Rectal smooth muscle tissue (tissue), 1 donor: ENCODE data around the gene CHRDL2.
"Not testable (repeated sequence)": the region's sequence is repeated elsewhere in the genome, so short reads cannot be mapped to it uniquely, and the experiment has no call there.

Experiments
- H3K27ac ChIP-seq: one replicate; pipeline ENCODE4 v1.7.0; 2013; ENCODE audit warnings: low read depth, low read length, inconsistent platforms
- H3K27me3 ChIP-seq: one replicate; pipeline ENCODE4 v1.7.0; 2013; ENCODE audit warnings: low read length; ENCODE audit not compliant: control insufficient read depth, insufficient read depth
- H3K36me3 ChIP-seq: one replicate; pipeline ENCODE4 v1.7.0; 2013; ENCODE audit warnings: low read length; ENCODE audit not compliant: control insufficient read depth, insufficient read depth
- H3K4me1 ChIP-seq: one replicate; pipeline ENCODE4 v1.7.0; 2013; ENCODE audit warnings: low read length; ENCODE audit not compliant: control insufficient read depth, insufficient read depth
- H3K4me3 ChIP-seq: one replicate; pipeline ENCODE4 v1.7.0; 2013; ENCODE audit warnings: low read length
- H3K9ac ChIP-seq: one replicate; pipeline ENCODE4 v1.7.0; 2013; ENCODE audit warnings: low read length

CHRDL2 gene

GRCh38 chr11:74766905-74767304 lies 35.7 kb upstream of the CHRDL2 start:
- Histone ChIP-seq H3K4me1 (no peaks in the 10 kb centered on the region), H3K36me3 (no peaks in the 10 kb centered on the region), H3K27ac (no peak overlapping the region), H3K4me3 (no peak overlapping the region), H3K9ac (no peak overlapping the region), H3K27me3 (no peaks in the 10 kb centered on the region)

- H3K36me3 ChIP-seq: no peaks in the 10 kb centered on the region
- no peak overlapping the region for H3K9ac ChIP-seq
- no peak overlapping the region for H3K4me3 ChIP-seq
- peaks cover 6% of the 10 kb centered on the region for H3K4me1 ChIP-seq
- no peak overlapping the region for H3K27ac ChIP-seq
- no peaks in the 10 kb centered on the region for H3K27me3 ChIP-seq
Measured at GRCh38 chr11:74756571-74756970, 25.3 kb upstream of the CHRDL2 start.

GRCh38 chr11:74755395-74755995 lies 24.3 kb upstream of the CHRDL2 start:
- H3K27me3 ChIP-seq: no peaks in the 10 kb centered on the region
- no peaks in the 10 kb centered on the region for H3K36me3 ChIP-seq
- H3K4me1 ChIP-seq: peaks cover 9% of the 10 kb centered on the region
- H3K9ac ChIP-seq: no peak overlapping the region
- no peak overlapping the region for H3K27ac ChIP-seq
- no peak overlapping the region for H3K4me3 ChIP-seq

GRCh38 chr11:74754507-74755252 lies 23.5 kb upstream of the CHRDL2 start:
- peaks cover 9% of the 10 kb centered on the region for H3K4me1 ChIP-seq
- H3K27me3 ChIP-seq: no peaks in the 10 kb centered on the region
- no peak overlapping the region for H3K9ac ChIP-seq
- H3K4me3 ChIP-seq: no peak overlapping the region
- no peak overlapping the region for H3K27ac ChIP-seq
- H3K36me3 ChIP-seq: no peaks in the 10 kb centered on the region

GRCh38 chr11:74751303-74751702 lies 20.1 kb upstream of the CHRDL2 start:
- Histone ChIP-seq H3K4me3 (no peak overlapping the region), H3K9ac (no peak overlapping the region), H3K4me1 (peaks cover 12% of the 10 kb centered on the region), H3K36me3 (no peaks in the 10 kb centered on the region), H3K27ac (no peak overlapping the region), H3K27me3 (no peaks in the 10 kb centered on the region)

GRCh38 chr11:74750598-74750997 lies 19.4 kb upstream of the CHRDL2 start:
- H3K27ac ChIP-seq, H3K27me3 ChIP-seq, H3K36me3 ChIP-seq, H3K9ac ChIP-seq, H3K4me3 ChIP-seq: not testable (repeated sequence)
- peaks cover 12% of the 10 kb centered on the region for H3K4me1 ChIP-seq

- Histone ChIP-seq H3K4me1 (peaks cover 10% of the 10 kb centered on the region), H3K27me3 (no peaks in the 10 kb centered on the region), H3K36me3 (no peaks in the 10 kb centered on the region), H3K9ac (no peak overlapping the region), H3K4me3 (peak overlapping the region; percentile 86), H3K27ac (peak overlapping the region; percentile 63)
Measured at GRCh38 chr11:74749965-74750296, 18.7 kb upstream of the CHRDL2 start.

- Histone ChIP-seq H3K27me3 (no peaks in the 10 kb centered on the region), H3K4me3 (peak overlapping the region; percentile 86), H3K4me1 (peaks cover 8% of the 10 kb centered on the region), H3K36me3 (no peaks in the 10 kb centered on the region), H3K27ac (peak overlapping the region; percentile 78), H3K9ac (peak overlapping the region; percentile 38)
Measured at GRCh38 chr11:74749127-74749964, 18.1 kb upstream of the CHRDL2 start.

GRCh38 chr11:74748211-74749126 lies 17.2 kb upstream of the CHRDL2 start, which contains the start of gene RNF169:
Gene RNF169, plus strand, starts transcription at chr11:74748849. Its CDS starts 32 bp downstream, at chr11:74748881.
- Histone ChIP-seq H3K27ac (peak within 1 kb of the TSS; percentile 89), H3K36me3 (no peaks in the 10 kb centered on the region)

GRCh38 chr11:74746868-74747267 lies 15.6 kb upstream of the CHRDL2 start:
- Histone ChIP-seq H3K4me3 (no peak overlapping the region), H3K27me3 (no peaks in the 10 kb centered on the region), H3K9ac (no peak overlapping the region), H3K4me1 (peaks cover 6% of the 10 kb centered on the region), H3K36me3 (no peaks in the 10 kb centered on the region), H3K27ac (no peak overlapping the region)

More at GRCh38 chr11:74748211-74749126, 17.2 kb upstream of the CHRDL2 start, which contains the start of gene RNF169:
- Histone ChIP-seq H3K4me1 (peaks cover 8% of the 10 kb centered on the region), H3K27me3 (no peaks in the 10 kb centered on the region), H3K4me3 (peak within 1 kb of the TSS; percentile 86), H3K9ac (peak within 1 kb of the TSS; percentile 38)

- Histone ChIP-seq H3K4me3 (no peak overlapping the region), H3K4me1 (peaks cover 3% of the 10 kb centered on the region)
Measured at GRCh38 chr11:74744277-74744676, 13.1 kb upstream of the CHRDL2 start.

More at GRCh38 chr11:74744277-74744676, 13.1 kb upstream of the CHRDL2 start:
- Histone ChIP-seq H3K27me3 (no peaks in the 10 kb centered on the region), H3K27ac (no peak overlapping the region), H3K36me3 (no peaks in the 10 kb centered on the region), H3K9ac (no peak overlapping the region)
